ENCODE results near the gene QPCT. TPM values are rescaled to one million over a fixed set of nuclear protein-coding genes. Genes with fewer than 3 reads are reported as not detected.
"Not testable (repeated sequence)": the region's sequence is repeated elsewhere in the genome, so short reads cannot be mapped to it uniquely, and the experiment has no call there.

Gene QPCT
- total and polyA plus RNA-seq, 2 experiments from 2014 or later, result 13.2 TPM

DNA sequence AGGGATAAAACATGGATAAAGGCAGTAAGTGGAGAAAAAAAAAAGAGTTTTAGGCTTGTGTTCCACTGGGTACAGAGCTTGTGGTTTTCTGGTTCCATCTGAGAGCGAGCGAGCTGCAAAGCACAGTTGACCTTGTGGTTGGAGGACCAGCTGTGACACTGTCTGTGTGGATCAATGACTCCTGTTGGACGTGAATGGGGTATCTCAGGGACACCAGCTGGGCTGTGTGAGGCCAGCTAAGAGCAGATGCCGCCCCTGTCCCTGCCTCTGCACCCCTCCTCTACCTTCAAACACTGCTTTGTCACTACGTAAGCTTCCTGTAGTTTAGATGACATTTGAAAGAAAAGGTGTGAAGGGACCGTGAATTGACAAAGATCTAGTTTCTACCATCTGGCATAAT lies 67.8 kb downstream of the QPCT start:
- Mint-ChIP-seq H3K4me1 (peaks cover 12% of the 10 kb centered on the region; the same call in 1 of the 3 replicates), H3K36me3 (ENCODE audit: low read depth) (no peaks in the 10 kb centered on the region; the same call in 2 of the 3 replicates), H3K27me3 (ENCODE audit: insufficient read depth, low read depth, poor library complexity) (peaks cover 1% of the 10 kb centered on the region), H3K4me3 (no peak overlapping the region), H3K9me3 (no peaks in the 10 kb centered on the region), H3K27ac (no peak overlapping the region)
- H2AFZ ChIP-seq, result no peak overlapping the region
- no peaks in the 10 kb centered on the region for H3F3A ChIP-seq (replicated peaks; ENCODE audit: low read depth)
- TF ChIP-seq CREB1 (CRISPR knock-in tag; IDR thresholded peaks at IDR 0.05; ENCODE audit: low read depth) (no peak), NANOG (IDR thresholded peaks at IDR 0.05; ENCODE audit: borderline replicate concordance) (no peak), STAT1 (IDR thresholded peaks at IDR 0.05; ENCODE audit: unreplicated experiment) (no peak), ZNF331 (CRISPR knock-in tag; IDR thresholded peaks at IDR 0.05; ENCODE audit: low read depth) (no peak), EZH2 (IDR thresholded peaks at IDR 0.05; ENCODE audit: low read depth, unreplicated experiment) (no peak), ZNF114 (CRISPR knock-in tag; IDR thresholded peaks at IDR 0.05) (no peak)
- TF ChIP-seq, protein P1, sequence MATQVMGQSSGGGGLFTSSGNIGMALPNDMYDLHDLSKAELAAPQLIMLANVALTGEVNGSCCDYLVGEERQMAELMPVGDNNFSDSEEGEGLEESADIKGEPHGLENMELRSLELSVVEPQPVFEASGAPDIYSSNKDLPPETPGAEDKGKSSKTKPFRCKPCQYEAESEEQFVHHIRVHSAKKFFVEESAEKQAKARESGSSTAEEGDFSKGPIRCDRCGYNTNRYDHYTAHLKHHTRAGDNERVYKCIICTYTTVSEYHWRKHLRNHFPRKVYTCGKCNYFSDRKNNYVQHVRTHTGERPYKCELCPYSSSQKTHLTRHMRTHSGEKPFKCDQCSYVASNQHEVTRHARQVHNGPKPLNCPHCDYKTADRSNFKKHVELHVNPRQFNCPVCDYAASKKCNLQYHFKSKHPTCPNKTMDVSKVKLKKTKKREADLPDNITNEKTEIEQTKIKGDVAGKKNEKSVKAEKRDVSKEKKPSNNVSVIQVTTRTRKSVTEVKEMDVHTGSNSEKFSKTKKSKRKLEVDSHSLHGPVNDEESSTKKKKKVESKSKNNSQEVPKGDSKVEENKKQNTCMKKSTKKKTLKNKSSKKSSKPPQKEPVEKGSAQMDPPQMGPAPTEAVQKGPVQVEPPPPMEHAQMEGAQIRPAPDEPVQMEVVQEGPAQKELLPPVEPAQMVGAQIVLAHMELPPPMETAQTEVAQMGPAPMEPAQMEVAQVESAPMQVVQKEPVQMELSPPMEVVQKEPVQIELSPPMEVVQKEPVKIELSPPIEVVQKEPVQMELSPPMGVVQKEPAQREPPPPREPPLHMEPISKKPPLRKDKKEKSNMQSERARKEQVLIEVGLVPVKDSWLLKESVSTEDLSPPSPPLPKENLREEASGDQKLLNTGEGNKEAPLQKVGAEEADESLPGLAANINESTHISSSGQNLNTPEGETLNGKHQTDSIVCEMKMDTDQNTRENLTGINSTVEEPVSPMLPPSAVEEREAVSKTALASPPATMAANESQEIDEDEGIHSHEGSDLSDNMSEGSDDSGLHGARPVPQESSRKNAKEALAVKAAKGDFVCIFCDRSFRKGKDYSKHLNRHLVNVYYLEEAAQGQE (IDR thresholded peaks at IDR 0.05; ENCODE audit: unreplicated experiment), result no peak
- no peaks in the 10 kb centered on the region for H3K36me3 ChIP-seq (ENCODE audit: insufficient read depth)
- no peaks in the 10 kb centered on the region for H3K4me1 ChIP-seq (ENCODE audit: insufficient read depth)
- no peak overlapping the region for H3K27ac ChIP-seq (ENCODE audit: low read depth)
- H3K4me2 ChIP-seq, result no peak overlapping the region
- no peaks in the 10 kb centered on the region for H3K27me3 ChIP-seq (ENCODE audit: insufficient read depth)
- DNase-seq (ENCODE audit: low spot score) (no peak), ATAC-seq (no peak)
- no peaks in the 10 kb centered on the region for H3K79me2 ChIP-seq (replicated peaks; ENCODE audit: insufficient read depth)
- no peak overlapping the region for H3K4me3 ChIP-seq
- H3K9me2 ChIP-seq (ENCODE audit: insufficient read depth), result 0 out of 2 replicates have a peak, but pooled peaks cover 3% of the 10 kb centered on the region
- no peaks in the 10 kb centered on the region for H4K20me1 ChIP-seq (replicated peaks; ENCODE audit: insufficient read depth)

GRCh38 chr2:37413911-37414469 lies 69.6 kb downstream of the QPCT start:
- not testable (repeated sequence) for H3K4me1 ChIP-seq (ENCODE audit: insufficient read depth); H3K79me2 ChIP-seq (replicated peaks; ENCODE audit: insufficient read depth); H3K9me2 ChIP-seq (ENCODE audit: insufficient read depth); H3K27ac Mint-ChIP-seq; H3K9me3 Mint-ChIP-seq; H3F3A ChIP-seq (replicated peaks; ENCODE audit: low read depth); H3K4me2 ChIP-seq; H3K4me3 ChIP-seq; DNase-seq (ENCODE audit: low spot score); H2AFZ ChIP-seq; H3K36me3 ChIP-seq (ENCODE audit: insufficient read depth); H3K27ac ChIP-seq (ENCODE audit: low read depth); H3K36me3 Mint-ChIP-seq (ENCODE audit: low read depth); H4K20me1 ChIP-seq (replicated peaks; ENCODE audit: insufficient read depth); H3K4me3 Mint-ChIP-seq; H3K27me3 Mint-ChIP-seq (ENCODE audit: insufficient read depth, low read depth, poor library complexity); H3K27me3 ChIP-seq (ENCODE audit: insufficient read depth)
- H3K4me1 Mint-ChIP-seq, result peaks cover 12% of the 10 kb centered on the region; the same call in 1 of the 3 replicates
- peak; percentile 19; the same call in 2 of the 3 replicates for ATAC-seq

Measured in GM23338 (cell line).